Dedifferentiated amniotic fluid mesenchymal stem cell (primary cell): ENCODE data around the gene ZNF655.
"Not testable (repeated sequence)": the region's sequence is repeated elsewhere in the genome, so short reads cannot be mapped to it uniquely, and the experiment has no call there.

Experiments used
- DNase-seq: peaks from one replicate; pipeline ENCODE4 v3.0.0-alpha.2; 2016; ENCODE audit errors: extremely low spot score

Gene ZNF655

GRCh38 chr7:99558306-99559174 is at the start of gene ZNF655:
Gene ZNF655 (plus strand): TSS chr7:99558642. CDS start chr7:99560560, 1,918 bp downstream.
- DNase-seq = peak; percentile 79

- no peak for DNase-seq
Observed at GRCh38 chr7:99514050-99514449, 44.4 kb upstream of the ZNF655 start.

GRCh38 chr7:99521399-99521798 is 37.0 kb upstream of the ZNF655 start:
- DNase-seq = no peak

GRCh38 chr7:99525713-99526440 is 32.6 kb upstream of the ZNF655 start:
- no peak for DNase-seq

- no peak for DNase-seq
Observed at GRCh38 chr7:99531354-99531765, 27.1 kb upstream of the ZNF655 start.

- no peak for DNase-seq
Observed at GRCh38 chr7:99535667-99536066, 22.8 kb upstream of the ZNF655 start.

GRCh38 chr7:99539213-99539811 is 19.1 kb upstream of the ZNF655 start:
- no peak for DNase-seq

GRCh38 chr7:99540542-99540941 is 17.9 kb upstream of the ZNF655 start:
- no peak for DNase-seq

GRCh38 chr7:99541212-99541611 is 17.2 kb upstream of the ZNF655 start:
- DNase-seq = no peak

- DNase-seq = no peak
Observed at GRCh38 chr7:99543081-99543671, 15.3 kb upstream of the ZNF655 start.

- no peak for DNase-seq
Observed at GRCh38 chr7:99543916-99544315, 14.5 kb upstream of the ZNF655 start.

- not testable (repeated sequence) for DNase-seq
Observed at GRCh38 chr7:99545308-99545707, 13.1 kb upstream of the ZNF655 start.

GRCh38 chr7:99549545-99549944 is 8.9 kb upstream of the ZNF655 start:
- DNase-seq = not testable (repeated sequence)

- DNase-seq = no peak
Observed at GRCh38 chr7:99551334-99551733, 7.1 kb upstream of the ZNF655 start.

GRCh38 chr7:99551767-99552463 is 6.5 kb upstream of the ZNF655 start, which contains the start of gene FAM200A:
Gene FAM200A (minus strand): TSS chr7:99552114. CDS start chr7:99548407, 3,707 bp downstream.
- DNase-seq = peak; percentile 86

- DNase-seq = no peak
Observed at GRCh38 chr7:99553039-99553438, 5.4 kb upstream of the ZNF655 start.

- no peak for DNase-seq
Observed at GRCh38 chr7:99554939-99555338, 3.5 kb upstream of the ZNF655 start.

GRCh38 chr7:99557196-99557607 is 1.2 kb upstream of the ZNF655 start:
- DNase-seq = no peak

- DNase-seq = no peak
Observed at GRCh38 chr7:99557940-99558305, 519 bp upstream of the ZNF655 start.

GRCh38 chr7:99559175-99559915 is 903 bp downstream of the ZNF655 start:
- DNase-seq = no peak
